GM21576 (cell line): ENCODE data around the gene TSPAN9.
"Not testable (repeated sequence)": the region's sequence is repeated elsewhere in the genome, so short reads cannot be mapped to it uniquely, and the experiment has no call there.

Source experiments
- ATAC-seq: cut with Tn5 transposase; IDR thresholded peaks from one replicate; pipeline ENCODE4 v1.9.1; 2021; ENCODE audit warnings: mild to moderate bottlenecking, moderate library complexity; ENCODE audit not compliant: unreplicated experiment

The TSPAN9 gene

DNA sequence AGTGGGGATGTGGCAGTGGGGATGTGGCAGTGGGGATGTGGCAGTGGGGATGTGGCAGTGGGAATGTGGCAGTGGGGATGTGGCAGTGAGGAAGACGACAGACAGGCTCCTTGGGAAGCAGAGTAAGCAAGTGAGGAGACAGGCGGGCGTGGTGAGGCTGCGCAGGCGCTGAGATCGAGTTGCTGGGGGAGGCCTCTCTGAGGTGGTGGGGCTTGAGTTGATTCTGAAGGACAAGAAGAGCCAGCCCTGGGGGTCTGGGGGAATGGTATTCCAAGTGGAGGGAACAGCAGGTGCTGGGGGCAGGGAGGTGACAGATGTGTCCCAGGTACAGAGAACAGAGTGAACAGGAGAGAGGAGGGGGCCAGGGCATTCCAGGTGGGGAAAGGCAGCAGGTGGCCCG is 33.8 kb upstream of the TSPAN9 start:
- no peak for ATAC-seq

DNA sequence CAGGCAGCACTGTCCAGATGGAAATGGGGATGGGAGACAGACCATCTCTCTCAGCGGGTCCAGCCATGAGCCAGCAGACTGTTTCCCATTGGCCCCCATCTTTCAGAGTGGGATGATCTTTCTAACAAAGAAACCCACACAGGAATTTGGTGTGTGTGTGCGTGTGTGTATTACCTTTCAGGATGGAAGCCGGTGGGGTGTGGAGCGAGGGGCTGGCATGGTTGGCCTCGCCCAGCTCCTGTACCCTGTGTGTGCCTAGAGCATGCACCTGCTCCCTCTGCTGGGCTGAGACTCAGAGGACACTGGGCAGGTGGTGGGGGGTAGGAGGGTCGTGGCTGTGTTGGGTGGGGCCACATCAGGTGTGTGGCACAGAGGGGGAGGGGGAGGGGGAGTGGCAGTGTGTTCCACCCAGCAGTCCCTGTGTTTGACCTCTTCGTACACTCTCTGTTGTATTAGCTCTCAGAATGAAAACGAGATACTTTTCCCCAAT is 33.0 kb upstream of the TSPAN9 start:
- no peak for ATAC-seq

DNA sequence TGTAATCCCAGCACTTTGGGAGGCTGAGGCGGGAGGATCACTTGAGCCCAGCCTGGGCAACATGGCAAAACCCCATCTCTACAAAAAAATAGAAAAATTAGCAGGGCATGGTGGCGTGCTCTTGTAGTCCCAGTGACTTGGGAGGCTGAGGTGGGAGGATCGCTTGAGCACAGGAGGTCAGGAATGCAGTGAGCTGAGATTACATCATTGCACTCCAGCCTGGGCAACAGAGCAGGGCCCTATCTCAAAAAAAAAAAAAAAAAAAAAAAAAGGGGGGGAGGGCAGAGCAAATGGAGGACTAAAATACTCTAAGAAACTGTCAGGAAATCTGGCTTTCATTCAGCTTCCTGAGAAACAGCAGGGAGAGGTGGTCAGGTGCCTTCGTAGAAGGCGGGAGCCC is 31.7 kb upstream of the TSPAN9 start:
- no peak for ATAC-seq

DNA sequence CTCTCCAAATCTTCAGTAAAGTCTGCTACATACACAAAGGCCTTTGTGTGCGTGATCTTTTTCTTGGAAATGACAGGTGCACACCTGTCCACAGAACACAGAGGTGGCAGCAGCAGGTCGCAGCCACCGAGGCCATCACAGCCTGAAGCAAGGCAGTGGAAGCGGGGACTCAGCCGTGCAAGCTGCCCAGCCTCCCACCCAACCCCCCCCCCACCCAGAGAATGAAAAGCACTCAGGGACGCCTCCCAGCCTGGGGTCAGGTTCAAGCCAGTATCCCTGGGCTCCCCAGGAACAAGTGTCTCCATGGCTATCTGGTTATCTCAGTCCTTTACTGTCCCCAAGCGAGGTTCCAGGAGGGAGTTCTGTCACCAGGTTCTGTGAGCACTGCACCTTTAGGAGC is 31.2 kb upstream of the TSPAN9 start:
- no peak for ATAC-seq

DNA sequence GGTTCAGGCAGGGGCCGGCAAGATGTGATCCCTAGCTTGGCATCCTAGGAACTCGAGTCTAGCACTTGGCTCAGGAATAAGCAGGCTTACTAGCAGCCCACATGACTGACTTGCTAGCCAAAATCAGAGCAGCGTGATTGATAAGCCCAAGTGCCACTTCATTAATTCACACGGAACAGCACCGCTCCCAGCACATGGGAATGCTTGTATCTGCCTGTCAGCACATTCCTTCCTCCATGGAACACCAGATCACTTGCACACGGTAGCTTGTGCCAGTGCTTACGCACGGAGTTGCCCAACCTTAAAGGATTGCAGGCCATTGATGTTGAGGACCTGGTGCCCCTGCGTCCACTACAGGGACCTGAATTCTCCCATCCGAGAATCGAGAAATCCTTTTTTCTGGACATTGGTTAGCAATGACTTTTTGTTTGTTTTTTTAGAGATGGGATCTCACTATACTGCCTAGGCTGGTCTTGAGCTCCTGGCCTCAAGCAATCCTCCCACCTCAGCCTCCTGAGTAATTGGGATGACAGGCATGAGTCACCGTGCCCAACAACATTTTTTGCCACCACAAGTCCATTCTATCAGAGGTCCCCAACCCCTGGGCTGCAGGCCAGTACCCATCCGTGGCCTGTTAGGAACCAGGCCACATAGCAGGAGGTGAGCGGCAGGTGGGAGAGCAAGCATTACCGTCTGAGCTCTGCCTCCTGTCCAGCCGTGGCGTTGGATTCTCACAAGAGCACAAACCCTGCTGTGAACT is 30.6 kb upstream of the TSPAN9 start:
- no peak for ATAC-seq

DNA sequence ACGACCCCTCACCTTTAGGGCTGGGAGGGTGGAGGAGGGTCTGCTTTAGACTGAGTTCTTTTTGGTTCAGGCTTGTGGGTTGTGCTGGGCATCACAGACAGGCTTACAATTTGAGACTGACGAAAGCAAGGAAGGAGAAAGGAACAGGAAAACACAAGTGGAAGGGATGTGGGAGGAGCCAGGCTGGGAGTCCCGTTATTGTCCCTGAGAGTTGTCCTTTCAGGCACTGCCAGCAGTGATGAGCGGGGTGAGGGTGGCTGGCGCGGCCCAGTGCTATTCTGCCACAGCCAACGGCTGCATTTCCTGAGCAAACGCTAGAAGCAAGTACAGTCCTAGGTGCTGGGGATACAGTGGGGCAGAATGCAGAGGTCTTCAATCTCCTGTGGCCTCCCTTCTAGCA is 29.2 kb upstream of the TSPAN9 start:
- no peak for ATAC-seq

DNA sequence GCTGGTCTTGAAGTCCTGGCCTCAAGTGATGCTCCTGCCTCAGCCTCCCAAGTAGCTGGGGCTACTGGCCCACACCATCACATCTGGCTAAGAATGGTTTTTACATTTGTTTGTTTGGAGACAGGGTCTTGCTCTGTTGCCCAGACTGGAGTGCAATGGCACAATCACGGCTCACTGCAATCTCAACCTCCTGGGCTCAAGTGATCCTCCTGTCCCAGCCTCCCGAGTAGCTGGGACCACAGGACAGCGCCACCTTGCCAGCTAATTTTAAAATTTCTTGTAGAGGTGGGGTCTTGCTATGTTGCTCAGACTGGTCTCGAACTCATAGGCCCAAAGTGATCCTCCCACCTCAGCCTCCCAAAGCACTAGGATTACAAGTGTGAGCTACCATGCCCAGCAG is 28.6 kb upstream of the TSPAN9 start:
- ATAC-seq, result no peak

DNA sequence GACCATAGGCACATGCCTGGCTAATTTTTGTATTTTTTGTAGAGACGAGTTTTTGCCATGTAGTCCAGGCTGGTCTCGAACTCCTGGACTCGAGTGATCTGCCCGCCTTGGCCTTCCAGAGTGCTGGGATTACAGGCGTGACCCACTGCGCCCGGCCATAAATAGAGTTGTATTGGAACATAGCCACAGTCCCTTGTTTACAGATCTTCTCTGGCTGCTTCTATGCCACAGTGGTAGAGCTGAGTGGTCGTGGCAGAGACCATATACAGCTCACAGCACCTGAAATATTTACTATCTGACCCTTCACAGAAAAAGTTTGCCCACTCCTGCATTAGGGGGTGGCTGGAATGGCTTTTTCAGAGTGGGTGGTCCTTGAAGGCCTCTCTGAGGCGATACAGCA is 28.0 kb upstream of the TSPAN9 start:
- ATAC-seq, result no peak

DNA sequence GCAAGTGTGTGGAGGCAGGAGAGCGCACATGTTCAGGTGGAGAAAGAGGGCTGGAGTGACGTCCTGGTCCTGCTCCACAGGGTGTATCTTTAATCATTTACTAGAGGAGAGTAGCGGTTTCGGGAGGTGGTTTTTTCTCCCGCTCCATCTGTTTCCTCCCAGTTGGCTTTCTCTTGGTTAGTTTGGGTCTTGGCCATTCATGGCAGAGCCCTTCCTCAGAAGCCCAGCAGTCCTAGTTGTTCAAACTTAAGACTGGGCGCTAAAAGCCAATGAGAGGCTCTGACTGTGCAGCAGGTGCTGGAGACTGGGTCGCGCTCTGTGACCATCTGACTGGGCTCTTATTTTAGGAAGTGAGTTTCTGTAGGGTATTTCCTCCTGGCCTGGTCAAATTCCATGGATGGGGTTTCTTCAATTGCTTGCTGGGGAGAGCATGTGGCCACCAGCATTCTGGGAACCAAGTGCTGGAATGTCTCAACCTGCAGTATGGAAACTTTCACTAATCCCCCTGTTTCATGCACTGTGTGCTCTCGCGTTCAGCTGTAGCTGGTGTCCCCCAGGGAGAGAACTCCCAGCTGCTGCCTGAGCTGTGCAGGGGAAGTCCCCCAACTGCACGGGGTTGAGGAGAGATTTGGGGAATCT is 27.4 kb upstream of the TSPAN9 start:
- ATAC-seq, result no peak

DNA sequence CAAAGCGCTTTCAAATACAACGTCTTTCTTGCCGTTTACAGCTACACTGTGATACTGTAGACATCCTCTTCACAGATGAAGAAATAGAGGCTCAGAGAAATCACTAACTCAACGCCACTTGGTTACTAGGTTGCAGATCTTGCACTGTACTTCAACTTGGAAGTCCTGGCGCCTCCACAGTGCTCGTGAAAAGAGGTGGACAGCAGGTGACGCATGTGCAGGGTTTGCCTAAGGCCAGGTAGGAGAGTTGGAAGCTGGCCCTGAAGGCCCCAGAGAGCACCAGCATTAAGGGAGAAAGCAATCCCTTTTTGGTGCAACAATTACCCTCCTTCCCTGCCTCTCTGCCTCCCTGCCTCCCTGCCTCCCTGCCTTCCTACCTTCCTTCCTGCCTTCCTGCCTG is 22.8 kb upstream of the TSPAN9 start:
- no peak for ATAC-seq

DNA sequence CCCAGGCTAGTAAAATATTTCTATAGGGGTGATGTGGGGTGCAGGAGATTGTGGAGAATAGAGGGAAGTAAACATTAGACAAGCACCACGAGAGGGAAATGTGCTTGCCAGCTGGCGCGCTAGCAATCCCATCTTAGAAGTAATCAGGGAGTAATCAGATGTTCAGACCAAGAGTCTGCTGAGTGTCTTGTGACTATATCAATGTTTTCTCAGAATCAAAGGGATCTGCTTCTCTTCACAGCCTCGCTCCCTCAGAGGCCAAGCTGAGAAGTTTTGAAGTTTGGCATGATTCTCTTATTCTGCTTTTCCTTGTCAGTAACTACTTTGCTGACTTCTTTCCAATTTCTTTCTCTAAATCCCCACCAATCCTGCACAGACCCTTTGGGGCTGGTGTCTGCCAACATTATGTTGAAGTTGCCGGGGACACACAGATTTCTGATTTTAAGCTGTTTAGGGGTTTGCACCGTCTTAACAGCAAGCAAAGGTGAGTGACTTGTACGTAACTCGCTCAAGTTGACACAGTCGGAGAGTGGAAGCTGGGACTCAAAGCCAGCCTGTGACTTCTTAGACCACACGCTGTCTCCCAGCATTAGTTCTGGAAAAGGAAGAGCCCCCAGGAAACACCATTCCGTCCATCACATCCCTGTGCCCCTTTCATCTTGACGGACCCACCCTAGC is 22.0 kb upstream of the TSPAN9 start:
- no peak for ATAC-seq

DNA sequence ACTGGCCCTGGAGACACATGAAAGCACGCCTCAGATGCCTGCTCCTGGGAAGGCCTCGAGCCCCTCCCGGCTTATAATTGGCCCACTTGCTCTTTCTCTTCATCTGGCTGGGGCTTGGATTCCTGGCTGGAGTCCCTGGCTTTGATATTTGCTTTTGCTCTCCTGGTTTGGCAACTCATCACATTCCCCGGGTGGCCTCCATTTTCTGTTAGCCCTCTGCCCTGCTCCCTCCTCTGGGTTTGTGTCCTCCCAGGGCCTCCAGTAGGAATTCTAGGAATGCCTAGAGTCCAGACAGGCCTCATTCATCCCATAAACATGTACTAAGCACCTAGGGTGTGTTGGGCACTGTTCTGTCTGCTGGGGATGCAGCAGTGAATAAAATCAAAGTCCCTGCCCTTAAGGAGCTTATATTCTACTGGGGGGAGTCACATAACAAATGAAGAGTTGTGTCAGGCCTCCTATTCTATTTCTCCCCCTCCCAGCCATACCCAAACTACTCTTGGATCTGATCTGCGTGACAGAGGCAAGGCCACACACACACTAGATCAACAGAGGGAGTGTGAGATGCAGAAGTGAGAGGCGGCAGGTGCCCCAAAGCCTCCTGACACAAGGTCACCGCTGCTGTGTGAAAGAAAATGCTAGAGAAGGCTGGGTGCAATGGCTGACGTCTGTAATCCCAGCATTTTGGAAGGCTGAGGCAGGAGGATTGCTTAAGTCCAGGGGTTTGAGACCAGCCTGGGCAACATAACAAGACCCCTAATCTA is 21.3 kb upstream of the TSPAN9 start:
- ATAC-seq, result no peak

DNA sequence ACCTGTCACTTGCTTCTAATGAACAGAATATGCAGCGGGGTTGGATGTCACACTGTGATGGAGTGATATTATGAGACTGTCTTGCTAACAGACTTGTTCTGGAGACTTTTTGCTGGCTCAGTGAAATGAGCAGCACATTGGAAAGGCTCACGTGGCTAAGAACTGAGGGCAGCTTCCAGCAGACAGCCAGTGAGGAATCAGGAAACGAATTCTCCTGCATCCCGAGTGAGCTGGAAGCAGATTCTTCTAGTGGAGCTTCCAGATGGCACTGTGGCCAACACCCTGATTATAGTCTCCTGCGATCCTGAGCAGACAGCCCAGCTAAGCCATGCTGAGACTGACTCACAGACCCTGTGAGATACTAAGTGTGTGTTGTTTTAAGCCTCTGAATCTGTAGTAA is 16.1 kb upstream of the TSPAN9 start:
- no peak for ATAC-seq

DNA sequence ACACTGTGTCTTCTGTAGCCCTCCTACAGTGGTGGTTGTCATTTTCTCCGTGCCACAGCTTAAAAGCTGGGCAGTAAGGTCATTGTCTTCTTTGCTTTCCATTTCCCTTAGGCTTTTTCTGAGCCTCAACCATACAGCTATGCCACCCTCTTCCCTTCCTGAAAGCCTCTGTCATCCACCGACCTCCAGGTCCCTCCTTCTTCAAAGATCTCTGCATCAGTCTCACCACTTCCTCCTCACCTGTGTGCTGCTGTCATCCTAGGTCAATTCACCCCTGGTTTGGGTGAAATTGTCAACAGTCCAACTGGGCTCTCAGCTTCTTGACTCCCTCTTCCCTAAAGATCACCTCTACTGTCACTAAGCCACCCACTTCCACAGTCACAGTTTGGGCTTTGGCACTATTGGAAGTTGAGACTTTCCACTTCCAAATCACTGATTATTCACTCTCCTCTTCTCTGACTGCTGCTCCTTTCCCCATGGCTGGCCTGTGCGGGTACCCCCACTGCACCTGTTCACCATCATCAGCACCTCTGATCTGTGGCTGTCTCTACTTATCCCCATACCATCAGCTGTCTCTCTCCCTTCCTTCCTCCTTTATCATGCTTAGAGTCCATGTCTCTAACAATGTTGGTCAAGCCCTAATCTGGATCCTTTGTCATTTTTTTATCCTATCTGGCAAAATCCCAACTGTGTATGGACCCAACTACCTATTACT is 15.5 kb upstream of the TSPAN9 start:
- ATAC-seq, result no peak

DNA sequence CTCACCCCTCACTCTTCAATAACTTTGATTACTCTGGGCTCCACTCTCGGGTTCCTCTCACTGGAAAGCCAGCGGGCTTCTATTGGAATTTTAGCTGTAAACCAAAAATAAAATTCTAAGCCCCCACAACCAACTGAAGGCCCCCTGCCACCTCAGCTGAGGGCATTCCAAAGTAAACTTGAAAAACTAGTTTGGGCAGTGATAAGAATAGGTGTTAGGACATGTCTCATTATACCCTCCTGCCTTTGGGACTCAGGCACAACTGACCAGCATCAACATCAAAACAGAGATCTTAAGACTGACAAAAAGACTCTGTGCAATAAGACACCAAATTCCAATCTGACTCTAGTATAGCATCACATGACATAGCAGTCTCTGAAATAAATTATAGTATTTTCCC is 11.9 kb upstream of the TSPAN9 start:
- no peak for ATAC-seq

DNA sequence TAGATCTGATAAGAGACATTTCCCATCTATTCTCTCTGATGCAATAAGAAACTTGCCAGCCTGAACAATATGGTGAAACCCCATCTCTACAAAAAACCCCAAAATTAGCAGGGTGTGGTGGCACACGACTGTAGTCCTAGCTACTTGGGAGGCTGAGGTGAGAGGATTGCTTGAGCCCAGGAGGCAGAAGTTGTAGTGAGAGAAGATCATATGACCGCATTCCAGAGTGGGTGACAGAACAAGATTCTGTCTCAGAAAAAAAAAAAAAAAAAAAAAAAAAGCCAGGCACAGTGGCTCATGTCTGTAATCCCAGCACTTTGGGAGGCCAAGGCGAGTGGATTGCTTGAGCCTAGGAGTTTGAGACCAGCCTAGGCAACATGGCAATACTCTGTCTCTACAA is 11.3 kb upstream of the TSPAN9 start:
- not testable (repeated sequence) for ATAC-seq

DNA sequence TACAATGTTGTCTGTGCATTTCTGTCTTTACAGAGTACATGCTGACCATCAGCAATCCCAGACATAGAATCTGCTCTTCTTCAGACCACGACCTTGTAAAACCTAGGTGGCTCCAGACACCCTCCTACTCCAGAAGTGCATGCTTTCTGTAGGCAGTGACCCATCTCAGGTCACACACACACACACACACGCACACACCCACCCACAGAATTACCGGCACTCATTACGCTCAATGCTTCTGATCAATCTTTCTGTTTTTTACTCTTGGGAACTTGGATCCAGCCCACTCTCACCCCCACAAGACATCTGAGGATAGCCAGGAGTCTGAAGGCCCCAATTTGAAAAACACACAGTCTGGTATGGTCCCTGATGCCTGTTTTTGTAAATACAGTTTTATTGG is 7.5 kb upstream of the TSPAN9 start:
- no peak for ATAC-seq

DNA sequence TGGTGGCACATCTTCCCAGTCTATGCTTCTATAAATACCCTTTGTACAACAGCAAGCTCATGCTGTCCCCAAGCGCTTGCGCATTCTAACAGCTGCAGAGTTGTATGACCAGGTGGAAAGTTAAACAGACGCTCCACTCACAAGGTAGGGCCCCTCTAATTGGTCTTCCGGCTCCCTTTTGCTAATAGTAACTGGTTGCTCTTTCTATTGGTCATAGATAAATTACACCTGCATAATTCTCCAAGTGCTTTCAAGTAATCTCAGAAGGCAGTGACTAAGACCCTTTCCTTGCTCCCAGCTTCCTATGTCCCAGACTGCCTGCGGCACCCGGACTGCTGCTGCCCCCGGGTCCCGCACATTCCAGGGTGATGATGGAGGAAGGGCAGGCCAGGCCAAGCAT is 6.1 kb upstream of the TSPAN9 start:
- no peak for ATAC-seq

DNA sequence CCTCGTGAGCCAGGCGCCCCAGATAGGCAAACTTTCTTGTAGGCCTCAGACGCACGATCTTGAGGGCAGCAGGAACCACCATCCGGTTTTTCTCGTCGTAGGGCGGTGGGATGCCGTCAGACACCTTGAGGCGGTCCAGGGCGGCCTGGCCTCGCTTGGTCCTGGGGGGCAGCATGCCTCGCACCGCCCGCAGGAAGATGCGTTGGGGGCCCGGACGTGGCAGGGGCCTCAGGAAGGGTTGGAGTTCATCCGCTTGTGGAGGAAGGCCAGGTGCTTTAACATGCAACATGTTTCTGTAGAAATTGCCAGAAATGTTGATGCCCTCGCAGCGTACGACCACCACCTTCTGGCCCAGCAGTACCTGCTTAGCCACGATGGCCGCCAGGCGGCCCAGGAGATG is 5.5 kb upstream of the TSPAN9 start:
- no peak for ATAC-seq

DNA sequence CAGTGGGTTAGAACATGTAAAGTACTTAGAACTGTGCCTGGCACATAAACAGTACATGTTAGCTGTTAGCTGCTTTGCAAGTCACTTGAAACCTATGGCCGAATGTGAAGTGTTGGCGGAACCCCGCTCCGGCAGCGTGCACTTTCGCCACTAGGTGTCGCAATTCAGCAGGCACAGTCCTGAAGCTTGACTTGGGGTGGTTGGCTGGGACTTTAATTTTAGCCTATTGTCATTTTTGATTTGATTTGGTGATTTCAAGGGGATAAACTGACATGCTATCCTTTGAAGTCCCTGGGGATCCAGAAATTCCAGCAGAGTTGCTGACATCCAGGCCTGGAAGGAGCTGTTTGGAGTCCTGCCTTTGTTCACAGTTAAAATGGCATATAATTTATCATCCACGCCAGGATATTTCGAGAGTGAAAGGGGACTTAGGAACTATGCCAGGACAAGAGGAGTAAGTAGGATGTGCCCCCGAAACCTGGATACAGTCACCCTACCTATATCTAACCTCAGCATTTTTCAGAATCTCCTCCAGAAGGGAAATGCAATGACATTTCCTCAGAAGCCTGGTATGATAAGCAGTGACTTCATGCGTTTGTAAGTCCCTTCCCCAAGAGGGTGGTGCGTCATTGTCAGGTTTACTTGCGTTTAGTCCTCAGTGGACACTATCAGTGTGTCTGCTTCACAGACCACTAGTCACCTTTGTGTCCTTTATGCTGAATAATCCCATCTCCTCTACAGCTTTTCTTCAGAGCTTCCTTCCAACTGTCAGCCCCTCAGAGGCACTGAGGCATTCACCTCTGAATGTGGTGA is 3.5 kb upstream of the TSPAN9 start:
- peak; percentile 54 for ATAC-seq
